ENCODE results near the gene SERINC4. TPM values are rescaled to one million over a fixed set of nuclear protein-coding genes. Genes with fewer than 3 reads are reported as not detected.

Gene SERINC4
- total and polyA plus RNA-seq, 2 donors (not counting 1 experiment from before 2014, with no cell fraction given) = 0.32 TPM; not detected in 1

GRCh38 chr15:43795997-43796396 is 4.0 kb downstream of the SERINC4 start:
- intact Hi-C loops (cut with micrococcal nuclease) = no loop called here
- H3K36me3 ChIP-seq (replicated peaks in 1 of 2; ENCODE audit: control extremely low read depth in 1 of 2, control insufficient read depth in 1 of 2, extremely low read depth in 1 of 2, insufficient read depth in 2 of 2, low read length in 1 of 2) = peaks cover 0 to 55% of the 10 kb centered on the region in 2 experiments
- peaks cover 21 to 56% of the 10 kb centered on the region in 2 donors for H3K4me1 ChIP-seq (ENCODE audit: control insufficient read depth in 2 of 2, insufficient read depth in 2 of 2, low read length in 2 of 2)
- no peak overlapping the region for H3K4me3 ChIP-seq (ENCODE audit: control extremely low read depth in 1 of 5, extremely low read depth in 1 of 5, insufficient read depth in 1 of 5, low read depth in 2 of 5, low read length in 4 of 5)
- peaks cover 0 to 12% (median 0%) of the 10 kb centered on the region in 3 donors for H3K9me3 ChIP-seq (ENCODE audit: control extremely low read depth in 1 of 3, control insufficient read depth in 2 of 3, insufficient read depth in 1 of 3, low read length in 2 of 3)
- no peak overlapping the region for H3K4me2 ChIP-seq (replicated peaks; ENCODE audit: low read depth, low read length, poor library complexity, severe bottlenecking)
- CTCF ChIA-PET = interaction anchor here (1.0 to 3.2 kb wide), 2 partner anchors 19 to 25 kb away, joined by 4 to 13 read pairs; partner anchors contain the start of gene ELL3
- TF ChIP-seq CTCF (IDR thresholded peaks at IDR 0.05) = no peak
- no peak for TF ChIP-seq EZH2 (IDR thresholded peaks at IDR 0.05; ENCODE audit: borderline replicate concordance, insufficient read depth, low read depth, low read length, poor library complexity, severe bottlenecking)
- H3K4me1 Mint-ChIP-seq = peaks cover 74% of the 10 kb centered on the region
- no peaks in the 10 kb centered on the region for H3K27me3 ChIP-seq (replicated peaks in 1 of 4; ENCODE audit: control extremely low read depth in 1 of 4, control insufficient read depth in 3 of 4, insufficient read depth in 4 of 4, low read length in 3 of 4)
- H3K9ac ChIP-seq (ENCODE audit: low read length) = no peak overlapping the region
- no peak for ATAC-seq (ENCODE audit: low read depth)
- DNase-seq = no peak
- no peak overlapping the region for H2AFZ ChIP-seq (ENCODE audit: insufficient read depth, low read depth, low read length, poor library complexity, severe bottlenecking)
- H3K27ac ChIP-seq (ENCODE audit: low read length in 2 of 2) = no peak overlapping the region
- no peak overlapping the region for H3K4me3 Mint-ChIP-seq
- H3K27me3 Mint-ChIP-seq = no peaks in the 10 kb centered on the region
- peak overlapping the region; percentile 26 for H3K27ac Mint-ChIP-seq
- POLR2A ChIA-PET = no interaction called here
- H3K9me3 Mint-ChIP-seq (ENCODE audit: insufficient read depth) = no peaks in the 10 kb centered on the region
- H3K79me2 ChIP-seq (ENCODE audit: control insufficient read depth, insufficient read depth, low read length) = peaks cover 42% of the 10 kb centered on the region
- H4K20me1 ChIP-seq (ENCODE audit: control insufficient read depth, insufficient read depth, low read length, poor library complexity, severe bottlenecking) = peaks cover 36% of the 10 kb centered on the region

DNA sequence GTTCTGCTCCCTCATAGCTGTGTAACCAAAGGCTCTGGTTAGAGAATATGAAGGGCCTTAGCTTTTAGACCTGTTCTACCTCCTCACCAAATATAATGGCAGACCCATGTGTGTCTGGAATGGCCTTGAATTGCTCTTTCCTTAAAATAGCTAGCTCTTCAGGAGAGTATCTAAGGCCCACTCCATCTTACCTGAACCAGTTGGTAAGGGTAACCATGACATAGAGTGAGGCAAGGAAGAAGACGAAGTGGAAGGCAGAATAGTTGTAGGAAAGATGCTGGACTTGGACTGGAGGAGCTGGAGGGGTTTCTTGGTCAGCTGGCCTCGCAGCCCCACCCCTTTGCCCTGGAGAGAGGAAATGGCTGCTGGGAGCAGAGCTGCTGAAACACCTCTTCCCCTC is 4.8 kb downstream of the SERINC4 start:
- peaks cover 71% of the 10 kb centered on the region for H3K4me1 Mint-ChIP-seq
- no peaks in the 10 kb centered on the region for H3K27me3 ChIP-seq (replicated peaks in 1 of 4; ENCODE audit: control extremely low read depth in 1 of 4, control insufficient read depth in 3 of 4, insufficient read depth in 4 of 4, low read length in 3 of 4)
- WGBS (ENCODE audit: insufficient coverage) = no CpG with 5 or more reads among the region's 2 CpGs
- peaks cover 36% of the 10 kb centered on the region for H4K20me1 ChIP-seq (ENCODE audit: control insufficient read depth, insufficient read depth, low read length, poor library complexity, severe bottlenecking)
- H2AFZ ChIP-seq (ENCODE audit: insufficient read depth, low read depth, low read length, poor library complexity, severe bottlenecking) = no peak overlapping the region
- ChIA-PET CTCF (interaction anchor here (1.0 to 3.2 kb wide), 2 partner anchors 18 to 25 kb away, joined by 4 to 13 read pairs; partner anchors contain the start of gene ELL3), POLR2A (no interaction called here)
- intact Hi-C loops (cut with micrococcal nuclease) = no loop called here
- no peak overlapping the region for H3K27ac ChIP-seq (ENCODE audit: low read length in 2 of 2)
- peaks cover 0 to 55% of the 10 kb centered on the region in 2 experiments for H3K36me3 ChIP-seq (replicated peaks in 1 of 2; ENCODE audit: control extremely low read depth in 1 of 2, control insufficient read depth in 1 of 2, extremely low read depth in 1 of 2, insufficient read depth in 2 of 2, low read length in 1 of 2)
- H3K9me3 Mint-ChIP-seq (ENCODE audit: insufficient read depth) = no peaks in the 10 kb centered on the region
- peaks cover 23 to 59% of the 10 kb centered on the region in 2 donors for H3K4me1 ChIP-seq (ENCODE audit: control insufficient read depth in 2 of 2, insufficient read depth in 2 of 2, low read length in 2 of 2)
- no peak overlapping the region for H3K9ac ChIP-seq (ENCODE audit: low read length)
- H3K4me3 ChIP-seq (ENCODE audit: control extremely low read depth in 1 of 5, extremely low read depth in 1 of 5, insufficient read depth in 1 of 5, low read depth in 2 of 5, low read length in 4 of 5) = no peak overlapping the region
- no peaks in the 10 kb centered on the region for H3K27me3 Mint-ChIP-seq
- no peak overlapping the region for H3K27ac Mint-ChIP-seq
- no peak overlapping the region for H3K4me2 ChIP-seq (replicated peaks; ENCODE audit: low read depth, low read length, poor library complexity, severe bottlenecking)
- ATAC-seq (ENCODE audit: low read depth) = no peak
- no peak for DNase-seq
- no peak for TF ChIP-seq EZH2 (IDR thresholded peaks at IDR 0.05; ENCODE audit: borderline replicate concordance, insufficient read depth, low read depth, low read length, poor library complexity, severe bottlenecking)
- TF ChIP-seq CTCF (IDR thresholded peaks at IDR 0.05) = no peak
- peaks cover 0 to 12% (median 0%) of the 10 kb centered on the region in 3 donors for H3K9me3 ChIP-seq (ENCODE audit: control extremely low read depth in 1 of 3, control insufficient read depth in 2 of 3, insufficient read depth in 1 of 3, low read length in 2 of 3)
- peaks cover 34% of the 10 kb centered on the region for H3K79me2 ChIP-seq (ENCODE audit: control insufficient read depth, insufficient read depth, low read length)
- no peak overlapping the region for H3K4me3 Mint-ChIP-seq
